ENCODE results near the gene CHD2.

The CHD2 gene

DNA sequence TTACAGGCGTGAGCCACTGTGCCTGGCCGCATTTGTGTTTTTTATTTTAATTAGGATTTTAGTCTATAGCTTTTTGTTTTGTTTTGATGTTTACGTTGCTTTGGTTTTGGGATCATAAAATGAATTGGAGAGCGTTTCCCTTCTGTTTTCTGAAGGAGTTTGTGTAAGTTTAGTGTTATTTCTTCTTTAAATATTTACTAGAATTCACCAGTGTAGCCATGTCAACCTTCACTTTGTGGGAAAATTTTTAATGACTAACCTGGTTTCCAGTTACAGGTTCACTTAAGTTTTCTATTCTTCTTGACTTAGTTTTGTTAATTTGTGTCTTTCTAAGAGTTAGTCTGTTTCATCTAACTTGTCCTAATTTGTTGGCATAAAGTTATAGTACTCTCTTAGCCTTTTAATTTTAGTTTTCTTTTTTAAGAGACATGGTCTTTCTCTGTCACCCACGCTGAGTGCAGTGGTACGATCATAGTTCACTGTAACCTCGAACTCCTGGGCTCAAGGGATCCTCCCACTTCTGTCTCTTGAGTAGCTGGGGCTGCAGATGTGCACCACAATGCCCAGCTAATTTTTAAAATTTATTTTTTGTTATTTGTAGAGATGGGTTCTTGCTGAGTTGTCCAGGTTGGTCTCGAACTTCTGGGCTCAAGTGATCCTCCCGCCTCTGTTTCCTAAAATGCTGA is 61.0 kb downstream of the CHD2 start:
- TF ChIP-seq, protein P1, sequence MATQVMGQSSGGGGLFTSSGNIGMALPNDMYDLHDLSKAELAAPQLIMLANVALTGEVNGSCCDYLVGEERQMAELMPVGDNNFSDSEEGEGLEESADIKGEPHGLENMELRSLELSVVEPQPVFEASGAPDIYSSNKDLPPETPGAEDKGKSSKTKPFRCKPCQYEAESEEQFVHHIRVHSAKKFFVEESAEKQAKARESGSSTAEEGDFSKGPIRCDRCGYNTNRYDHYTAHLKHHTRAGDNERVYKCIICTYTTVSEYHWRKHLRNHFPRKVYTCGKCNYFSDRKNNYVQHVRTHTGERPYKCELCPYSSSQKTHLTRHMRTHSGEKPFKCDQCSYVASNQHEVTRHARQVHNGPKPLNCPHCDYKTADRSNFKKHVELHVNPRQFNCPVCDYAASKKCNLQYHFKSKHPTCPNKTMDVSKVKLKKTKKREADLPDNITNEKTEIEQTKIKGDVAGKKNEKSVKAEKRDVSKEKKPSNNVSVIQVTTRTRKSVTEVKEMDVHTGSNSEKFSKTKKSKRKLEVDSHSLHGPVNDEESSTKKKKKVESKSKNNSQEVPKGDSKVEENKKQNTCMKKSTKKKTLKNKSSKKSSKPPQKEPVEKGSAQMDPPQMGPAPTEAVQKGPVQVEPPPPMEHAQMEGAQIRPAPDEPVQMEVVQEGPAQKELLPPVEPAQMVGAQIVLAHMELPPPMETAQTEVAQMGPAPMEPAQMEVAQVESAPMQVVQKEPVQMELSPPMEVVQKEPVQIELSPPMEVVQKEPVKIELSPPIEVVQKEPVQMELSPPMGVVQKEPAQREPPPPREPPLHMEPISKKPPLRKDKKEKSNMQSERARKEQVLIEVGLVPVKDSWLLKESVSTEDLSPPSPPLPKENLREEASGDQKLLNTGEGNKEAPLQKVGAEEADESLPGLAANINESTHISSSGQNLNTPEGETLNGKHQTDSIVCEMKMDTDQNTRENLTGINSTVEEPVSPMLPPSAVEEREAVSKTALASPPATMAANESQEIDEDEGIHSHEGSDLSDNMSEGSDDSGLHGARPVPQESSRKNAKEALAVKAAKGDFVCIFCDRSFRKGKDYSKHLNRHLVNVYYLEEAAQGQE (IDR thresholded peaks at IDR 0.05; ENCODE audit: insufficient read depth in 1 of 2, low read depth in 2 of 2, low read length in 2 of 2), result no peak

DNA sequence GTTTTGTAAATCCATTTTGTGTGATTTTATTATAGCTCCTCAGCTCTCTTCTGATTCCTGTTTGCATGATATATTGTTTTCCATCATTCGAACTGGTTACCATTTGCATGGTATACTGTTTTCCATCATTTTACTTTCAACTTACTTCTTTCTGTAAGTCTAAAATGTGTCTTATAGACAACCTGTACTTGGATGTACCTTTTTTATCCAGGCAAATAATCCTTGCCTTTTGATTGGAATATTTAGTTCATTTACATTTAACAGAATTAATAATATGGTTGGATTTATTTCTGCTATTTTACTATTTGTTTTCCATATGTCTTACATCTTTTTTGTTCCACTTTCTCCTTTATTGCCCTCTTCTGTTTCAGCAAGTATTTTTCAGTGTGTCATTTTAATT is 62.8 kb downstream of the CHD2 start:
- no peak for TF ChIP-seq TAF1 (IDR thresholded peaks at IDR 0.05; ENCODE audit: borderline replicate concordance, insufficient read depth, low read length)
- TF ChIP-seq FOXP2 (optimal IDR thresholded peaks at IDR 0.05; ENCODE audit: borderline replicate concordance, extremely low read depth, extremely low read length, insufficient read depth), result no peak
- TF ChIP-seq, protein P1 (IDR thresholded peaks at IDR 0.05; ENCODE audit: insufficient read depth in 1 of 2, low read depth in 2 of 2, low read length in 2 of 2), result no peak
- no peak for TF ChIP-seq SIN3A (IDR thresholded peaks at IDR 0.05; ENCODE audit: borderline replicate concordance, insufficient read depth, low read length)
- no peak for TF ChIP-seq POLR2AphosphoS5 (IDR thresholded peaks at IDR 0.05; ENCODE audit: low read depth, low read length)

DNA sequence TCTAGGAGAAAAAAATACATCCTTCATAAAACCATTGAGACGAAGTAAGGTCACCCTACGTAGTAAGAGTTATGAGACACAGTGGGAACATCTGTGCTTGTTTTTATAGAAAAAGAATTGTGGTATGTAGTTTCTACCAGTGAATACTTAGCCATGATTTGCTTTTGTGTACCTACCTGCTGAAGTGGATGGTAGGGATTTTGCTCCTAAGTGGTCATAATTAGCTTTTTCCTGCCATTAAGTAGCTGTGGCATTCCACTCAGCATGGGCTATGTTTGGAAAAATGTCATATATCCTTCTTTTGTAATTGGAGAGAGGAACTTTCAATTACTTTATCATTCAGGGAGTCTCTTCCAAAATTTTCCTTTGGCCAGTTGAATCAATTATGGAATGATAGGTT is 63.7 kb downstream of the CHD2 start:
- no peak for TF ChIP-seq POLR2AphosphoS5 (IDR thresholded peaks at IDR 0.05; ENCODE audit: low read depth, low read length)
- TF ChIP-seq TAF1 (IDR thresholded peaks at IDR 0.05; ENCODE audit: borderline replicate concordance, insufficient read depth, low read length), result no peak
- TF ChIP-seq SIN3A (IDR thresholded peaks at IDR 0.05; ENCODE audit: borderline replicate concordance, insufficient read depth, low read length), result no peak
- TF ChIP-seq, protein P1 (IDR thresholded peaks at IDR 0.05; ENCODE audit: insufficient read depth in 1 of 2, low read depth in 2 of 2, low read length in 2 of 2), result no peak
- TF ChIP-seq FOXP2 (optimal IDR thresholded peaks at IDR 0.05; ENCODE audit: borderline replicate concordance, extremely low read depth, extremely low read length, insufficient read depth), result no peak

DNA sequence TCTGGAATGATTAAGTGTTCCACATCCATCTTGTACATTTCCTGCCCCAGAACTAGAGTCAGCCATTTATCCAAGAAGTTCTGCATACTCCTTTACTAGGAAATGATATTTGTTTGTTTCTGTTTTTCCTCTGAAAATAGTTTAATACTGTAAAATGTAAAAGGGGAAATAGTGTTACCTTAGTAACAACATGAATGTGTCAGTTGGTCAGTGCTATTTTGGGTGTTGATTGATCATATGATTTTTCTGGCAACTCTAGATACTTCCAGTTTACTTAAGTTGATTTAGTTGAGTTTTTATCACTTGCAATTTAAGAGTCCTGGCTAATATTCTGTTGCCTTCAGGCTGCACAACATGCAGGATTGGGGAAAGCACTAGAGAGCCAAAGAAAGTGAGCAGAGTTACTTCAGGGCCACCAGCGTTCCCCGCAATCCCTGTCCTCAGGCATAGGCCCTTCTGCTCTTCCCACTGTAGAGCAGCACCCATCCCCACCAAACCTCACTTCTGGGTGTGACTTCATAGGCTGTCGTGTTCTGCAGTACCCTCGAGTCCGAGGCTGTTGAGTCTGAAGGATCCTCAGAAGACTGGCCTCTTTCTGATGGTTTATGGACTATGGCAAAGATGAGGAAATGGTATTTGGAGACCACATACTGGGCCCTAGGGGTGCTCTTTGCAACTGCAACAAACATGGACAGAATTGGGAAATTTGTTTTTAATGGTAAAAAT is 69.0 kb downstream of the CHD2 start:
- TF ChIP-seq TAF1 (IDR thresholded peaks at IDR 0.05; ENCODE audit: borderline replicate concordance, insufficient read depth, low read length), result no peak
- TF ChIP-seq FOXP2 (optimal IDR thresholded peaks at IDR 0.05; ENCODE audit: borderline replicate concordance, extremely low read depth, extremely low read length, insufficient read depth), result no peak
- TF ChIP-seq, protein P1 (IDR thresholded peaks at IDR 0.05; ENCODE audit: insufficient read depth in 1 of 2, low read depth in 2 of 2, low read length in 2 of 2), result no peak
- no peak for TF ChIP-seq POLR2AphosphoS5 (IDR thresholded peaks at IDR 0.05; ENCODE audit: low read depth, low read length)
- TF ChIP-seq SIN3A (IDR thresholded peaks at IDR 0.05; ENCODE audit: borderline replicate concordance, insufficient read depth, low read length), result no peak

Data from PFSK-1 (cell line).